GM19463 (cell line): ENCODE results near the gene ROR2.

Experiments used
- ATAC-seq: cut with Tn5 transposase; IDR thresholded peaks from one replicate; pipeline ENCODE4 v1.9.1; 2021; ENCODE audit warnings: mild to moderate bottlenecking, moderate library complexity; ENCODE audit not compliant: unreplicated experiment

ROR2 gene

GRCh38 chr9:91603932-91604331 lies 346.1 kb downstream of the ROR2 start:
- no peak for ATAC-seq

- ATAC-seq, result no peak
These were observed 350.5 kb downstream of the ROR2 start for GRCh38 chr9:91599564-91599963.

GRCh38 chr9:91591627-91592026 lies 358.4 kb downstream of the ROR2 start:
- no peak for ATAC-seq

GRCh38 chr9:91589101-91589553 lies 360.9 kb downstream of the ROR2 start:
- ATAC-seq, result no peak

- ATAC-seq, result no peak
These were observed 363.7 kb downstream of the ROR2 start for GRCh38 chr9:91586282-91586681.

- no peak for ATAC-seq
These were observed 366.1 kb downstream of the ROR2 start for GRCh38 chr9:91583966-91584365.

GRCh38 chr9:91583161-91583875 lies 366.7 kb downstream of the ROR2 start:
- ATAC-seq, result no peak

GRCh38 chr9:91582181-91582580 lies 367.8 kb downstream of the ROR2 start:
- ATAC-seq, result no peak

- ATAC-seq, result no peak
These were observed 369.9 kb downstream of the ROR2 start for GRCh38 chr9:91580136-91580535.

GRCh38 chr9:91578911-91579310 lies 371.1 kb downstream of the ROR2 start:
- ATAC-seq, result no peak

- no peak for ATAC-seq
These were observed 372.4 kb downstream of the ROR2 start for GRCh38 chr9:91577633-91578061.

- ATAC-seq, result no peak
These were observed 377.2 kb downstream of the ROR2 start for GRCh38 chr9:91572811-91573210.

GRCh38 chr9:91572044-91572443 lies 378.0 kb downstream of the ROR2 start:
- no peak for ATAC-seq

GRCh38 chr9:91571036-91571435 lies 379.0 kb downstream of the ROR2 start:
- ATAC-seq, result no peak

GRCh38 chr9:91567642-91568274 lies 382.3 kb downstream of the ROR2 start:
- ATAC-seq, result no peak

GRCh38 chr9:91564081-91564670 lies 385.9 kb downstream of the ROR2 start:
- no peak for ATAC-seq

- no peak for ATAC-seq
These were observed 387.6 kb downstream of the ROR2 start for GRCh38 chr9:91562416-91562815.

- no peak for ATAC-seq
These were observed 389.7 kb downstream of the ROR2 start for GRCh38 chr9:91560301-91560700.

- ATAC-seq, result no peak
These were observed 391.1 kb downstream of the ROR2 start for GRCh38 chr9:91558879-91559278.

- ATAC-seq, result no peak
These were observed 391.6 kb downstream of the ROR2 start for GRCh38 chr9:91558395-91558794.

GRCh38 chr9:91557327-91557726 lies 392.7 kb downstream of the ROR2 start:
- no peak for ATAC-seq

- ATAC-seq, result no peak
These were observed 394.9 kb downstream of the ROR2 start for GRCh38 chr9:91555132-91555531.
